K562 (cell line): ENCODE measurements around the gene POU3F1. TPM values are rescaled to one million over a fixed set of nuclear protein-coding genes. Genes with fewer than 3 reads are reported as not detected.

Experiments
- ATAC-seq: fragments of 200-7000 bp; cut with Tn5 transposase; 3 replicates; pipeline ENCODE4 v1.9.1; 2020; ENCODE audit warnings: moderate library complexity
- BruUV-seq: library from RNA; stranded (reverse); fragments of 400-500 nt; replicated peaks from 2 replicates; lab custom pipeline; 2021; lab: Mats Ljungman, UMichigan
- CTCF ChIA-PET: fragments of 300-600 bp; formaldehyde crosslinking; extraction: SDS; loops from one replicate; lab custom pipeline; 2021; ENCODE audit warnings: low intra/inter-chr PET ratio; lab: Yijun Ruan, JAX
- POLR2A ChIA-PET: fragments of 300-600, 350-650 bp; sonication (Branson Sonifier 250); formaldehyde crosslinking; extraction: SDS; loops from one replicate; lab custom pipeline; 2021; ENCODE audit warnings: antibody characterized with exemption, inconsistent platforms; lab: Yijun Ruan, JAX
- DNase-seq, 4 experiments: peaks; one replicate each; pipeline versions ENCODE4 v3.0.0 to v3.0.0-alpha.2; 2011 to 2018; ENCODE audit warnings: low spot score in 3 of 4, mixed read lengths in 3 of 4; ENCODE audit errors: extremely low read depth in 1 of 4
- FAIRE-seq: peaks from 2 replicates; lab custom pipeline; 2011; peaks lifted over from hg19 to GRCh38; lab: Jason Lieb, UNC
- H2AFZ ChIP-seq: 2 replicates; pipeline ENCODE4 v1.6.0; 2011; ENCODE audit warnings: low read depth, low read length, control low read depth, inconsistent platforms
- H3K27ac ChIP-seq: fragments of 200-600 bp; 3 replicates; pipeline ENCODE4 v1.8.0; 2011; ENCODE audit warnings: low read depth, mild to moderate bottlenecking, control low read depth, inconsistent platforms, low read length, moderate library complexity, mixed read lengths; ENCODE audit errors: extremely low read depth
- H3K27me3 ChIP-seq, 2 experiments: fragments of 300-600 bp in 1 of 2; 2 replicates in 1 of 2; 3 replicates in 1 of 2; pipeline versions ENCODE4 v1.6.0 to v1.8.0; 2011; ENCODE audit warnings: inconsistent platforms in 2 of 2, low read length in 2 of 2, mild to moderate bottlenecking in 1 of 2, mixed read lengths in 1 of 2, moderate library complexity in 1 of 2; ENCODE audit not compliant: control insufficient read depth in 2 of 2, insufficient read depth in 2 of 2
- H3K36me3 ChIP-seq: fragments of 300-600 bp; 3 replicates; pipeline ENCODE4 v1.8.0; 2011; ENCODE audit warnings: mild to moderate bottlenecking, low read length, inconsistent platforms; ENCODE audit not compliant: control insufficient read depth, insufficient read depth
- H3K4me1 ChIP-seq, 2 experiments: fragments of 200-600 bp in 1 of 2; replicated peaks in 1 of 2; 2 replicates in 1 of 2; 3 replicates in 1 of 2; pipeline versions ENCODE4 v1.5.1 to v1.8.0; 2011; ENCODE audit warnings: inconsistent platforms in 2 of 2, low read length in 2 of 2, mild to moderate bottlenecking in 1 of 2, mixed read lengths in 1 of 2, moderate library complexity in 1 of 2; ENCODE audit not compliant: control insufficient read depth in 2 of 2, insufficient read depth in 2 of 2
- H3K4me2 ChIP-seq: 2 replicates; pipeline ENCODE4 v1.6.1; 2011; ENCODE audit warnings: low read length, control low read depth, inconsistent platforms, mixed read lengths; ENCODE audit not compliant: insufficient read depth
- H3K4me3 ChIP-seq: fragments of 200-600 bp; sonication (generic), shearing (Covaris generic); 2 replicates; pipeline ENCODE4 v1.5.1; 2016; ENCODE audit warnings: control low read depth, inconsistent platforms
- H3K79me2 ChIP-seq: fragments of 200-600 bp; 3 replicates; pipeline ENCODE4 v1.8.0; 2011; ENCODE audit warnings: low read length, inconsistent platforms; ENCODE audit not compliant: control insufficient read depth, insufficient read depth
- H3K9ac ChIP-seq, 2 experiments: 2 replicates each; pipeline versions ENCODE4 v1.6.0 to v1.6.1; 2011; ENCODE audit warnings: low read depth in 2 of 2, low read length in 2 of 2, control low read depth in 1 of 2, inconsistent platforms in 1 of 2, mild to moderate bottlenecking in 1 of 2, mixed read lengths in 1 of 2; ENCODE audit not compliant: insufficient read depth in 1 of 2
- H3K9me1 ChIP-seq: one replicate; pipeline ENCODE4 v1.6.0; 2011; ENCODE audit warnings: inconsistent platforms, mild to moderate bottlenecking, low read length, moderate library complexity; ENCODE audit not compliant: control insufficient read depth, insufficient read depth
- H3K9me3 ChIP-seq: replicated peaks from 2 replicates; pipeline ENCODE4 v1.5.1; 2011; ENCODE audit warnings: low read depth, low read length, inconsistent platforms; ENCODE audit not compliant: control insufficient read depth, insufficient read depth
- H4K20me1 ChIP-seq: replicated peaks from 2 replicates; pipeline ENCODE4 v1.6.1; 2011; ENCODE audit warnings: low read length, inconsistent platforms, mixed read lengths; ENCODE audit not compliant: control insufficient read depth, insufficient read depth
- AFF4 ChIP-seq: sonication (generic); formaldehyde crosslinking; IDR thresholded peaks from 2 replicates; pipeline ENCODE4 v1.8.0; 2023; ENCODE audit warnings: mild to moderate bottlenecking, missing genetic modification reagents
- CEBPG ChIP-seq, 3 experiments: fragments of 200-800 bp in 1 of 3; sonication (Bioruptor generic) in 1 of 3; sonication (generic) in 1 of 3; formaldehyde crosslinking in 1 of 3; IDR thresholded peaks in 2 of 3; conservative IDR thresholded peaks in 1 of 3; 2 replicates each; pipeline versions ENCODE4 v1.6.1 to v1.8.0; 2016 to 2022; ENCODE audit warnings: missing compliant biosample characterization in 2 of 3, missing genetic modification characterization in 2 of 3, mild to moderate bottlenecking in 1 of 3, missing genetic modification reagents in 1 of 3
- GABPB1 ChIP-seq: sonication (generic); formaldehyde crosslinking; IDR thresholded peaks from 2 replicates; pipeline ENCODE4 v1.8.0; 2022; ENCODE audit warnings: mild to moderate bottlenecking, missing genetic modification reagents
- MTF1 ChIP-seq: fragments of 250-450 bp; sonication (Bioruptor Pico); IDR thresholded peaks from 2 replicates; pipeline ENCODE4 v1.9.0; 2021; ENCODE audit warnings: moderate library complexity, mild to moderate bottlenecking, inconsistent platforms, borderline replicate concordance
- TGIF2 ChIP-seq: sonication (generic); formaldehyde crosslinking; IDR thresholded peaks from 2 replicates; pipeline ENCODE4 v1.8.1; 2022; ENCODE audit warnings: mild to moderate bottlenecking, missing genetic modification reagents, moderate library complexity
- ZBTB43 ChIP-seq: sonication (generic); formaldehyde crosslinking; IDR thresholded peaks from 2 replicates; pipeline ENCODE4 v1.8.0; 2023; ENCODE audit warnings: mild to moderate bottlenecking, missing genetic modification reagents
- ZNF609 ChIP-seq: sonication (generic); formaldehyde crosslinking; IDR thresholded peaks from 2 replicates; pipeline ENCODE4 v1.8.1; 2023; ENCODE audit warnings: missing genetic modification reagents, mild to moderate bottlenecking, borderline replicate concordance
- WGBS: fragments of 100-300 bp; shearing (Covaris generic); methylation state at CpG from one replicate; pipeline ENCODE4 v1.1.6; 2016; ENCODE audit warnings: low coverage, mixed read lengths; ENCODE audit not compliant: insufficient coverage; ENCODE audit errors: missing lambda C conversion rate; 5-methylcytosine and 5-hydroxymethylcytosine counted together
- in situ Hi-C: fragments of 300-500 bp; cut with MboI; formaldehyde crosslinking; loops from 4 replicates; pipeline ENCODE4 v1.15.0; 2018; ENCODE audit warnings: inconsistent platforms, mixed read lengths
- intact Hi-C: fragments of 100-400 bp; cut with micrococcal nuclease; formaldehyde crosslinking; loops from 2 replicates; pipeline ENCODE4 v1.14.2; 2022
- polyA plus RNA-seq, 8 experiments: library from polyadenylated mRNA; depleted of rRNA in 4 of 8; stranded (reverse) in 5 of 8; unstranded in 3 of 8; fragments of >200 nt; fragmentation: Nextera tagmentation in 2 of 8; fragmentation: Illumina TruSeq in 1 of 8; extraction: Ambion mirVana in 2 of 8; extraction: Trizol in 1 of 8; gene quantifications; 2 replicates each; pipeline versions ENCODE4 v1.2.1 to v1.2.3, GENCODE V29; 2011 to 2014; ENCODE audit warnings: inconsistent platforms in 1 of 8, missing spikeins in 1 of 8
- total RNA-seq, 7 experiments: library from RNA; depleted of rRNA in 6 of 7; stranded (reverse); fragments of >200 nt in 6 of 7; fragmentation: Illumina TruSeq in 2 of 7; extraction: Trizol in 2 of 7; gene quantifications; 2 replicates each; pipeline versions ENCODE4 v1.2.1 to v1.2.3, GENCODE V29; 2011 to 2021; ENCODE audit warnings: low replicate concordance in 1 of 7

Gene POU3F1
- total and polyA plus RNA-seq, 9 of the 15 experiments (the other 6 are each of a cell fraction or from before 2014, with no cell fraction given): 0.09 TPM; not detected in 8

GRCh38 chr1:38014724-38015424 is 31.7 kb downstream of the POU3F1 start:
- ATAC-seq (no peak), DNase-seq (peak in 1 of 4 experiments; percentile 44), FAIRE-seq (no peak)
- Histone ChIP-seq H2AFZ (no peak overlapping the region), H3K27ac (peak overlapping the region; percentile 72), H3K9me3 (no peaks in the 10 kb centered on the region), H3K9ac (peak overlapping the region; percentile 72 to 99; a peak in 3 of 4 replicates), H3K79me2 (peaks cover 79% of the 10 kb centered on the region), H3K4me1 (peaks cover 17 to 46% of the 10 kb centered on the region in 2 experiments), H3K4me2 (peak overlapping the region; percentile 99), H3K9me1 (no peaks in the 10 kb centered on the region), H3K36me3 (peaks cover 64% of the 10 kb centered on the region), H3K4me3 (peak overlapping the region; percentile 89), H3K27me3 (no peaks in the 10 kb centered on the region), H4K20me1 (0 out of 2 replicates have a peak, but pooled peaks cover 7% of the 10 kb centered on the region)
- in situ Hi-C loops (no loop called here), intact Hi-C loops (loop anchor here (5.0 kb wide), 1 partner anchor 323 kb away; the partner anchor contains the start of gene CDCA8)
- POLR2A ChIA-PET: interaction anchor here (0.7 to 6.7 kb wide), 8 partner anchors 9 to 189 kb away, joined by 3 to 71 read pairs (median 8); partner anchors contain the start of gene INPP5B
- CTCF ChIA-PET: no interaction called here
- no TSS peak for BruUV-seq
- WGBS: 50% methylated on average over 10 of the region's 11 CpGs
- TF ChIP-seq ZBTB43 (CRISPR knock-in tag) (0 out of 2 replicates have a peak, but pooled peaks have one; percentile 18), AFF4 (CRISPR knock-in tag) (0 out of 2 replicates have a peak, but pooled peaks have one; percentile 29), GABPB1 (peak; percentile 39; the same call in 1 of the 2 replicates), CEBPG (CRISPR knock-in tag; IDR thresholded peaks at IDR 0.05) (0 out of 2 replicates have a peak, but pooled peaks have one; percentile 38), CEBPG (tag; conservative IDR thresholded peaks at IDR 0.05 in 1 of 2, IDR thresholded peaks at IDR 0.05 in 1 of 2) (peak; percentile 46 to 56; a peak in 2 of 4 replicates), TGIF2 (CRISPR knock-in tag) (0 out of 2 replicates have a peak, but pooled peaks have one; percentile 36), MTF1 (CRISPR knock-in tag) (no peak), ZNF609 (CRISPR knock-in tag) (no peak)
